GM19467 (cell line): ENCODE results near the gene FURIN.
A peak's percentile ranks its signal among the peaks of the same experiment; 100 is the strongest.
"Not testable (repeated sequence)": the region's sequence is repeated elsewhere in the genome, so short reads cannot be mapped to it uniquely, and the experiment has no call there.

Source experiments
- ATAC-seq: cut with Tn5 transposase; IDR thresholded peaks from one replicate; pipeline ENCODE4 v1.9.1; 2021; ENCODE audit warnings: mild to moderate bottlenecking, moderate library complexity; ENCODE audit not compliant: unreplicated experiment

The FURIN gene

GRCh38 chr15:90901175-90902039, 33.0 kb downstream of the FURIN start:
- no peak for ATAC-seq

GRCh38 chr15:90902040-90902839, 33.9 kb downstream of the FURIN start:
- ATAC-seq, result peak; percentile 61

GRCh38 chr15:90902840-90903732, 34.7 kb downstream of the FURIN start, which contains the start of gene MAN2A2:
MAN2A2 (plus strand) TSS chr15:90903302; CDS start chr15:90904208, 906 bp downstream.
- peak; percentile 44 for ATAC-seq

GRCh38 chr15:90903733-90904536, 35.5 kb downstream of the FURIN start:
- no peak for ATAC-seq

- no peak for ATAC-seq
Measured at GRCh38 chr15:90904746-90905145, 36.4 kb downstream of the FURIN start.

GRCh38 chr15:90905306-90906180, 37.2 kb downstream of the FURIN start:
- ATAC-seq, result no peak

- no peak for ATAC-seq
Measured at GRCh38 chr15:90906181-90906849, 37.9 kb downstream of the FURIN start.

- ATAC-seq, result no peak
Measured at GRCh38 chr15:90907051-90907660, 38.8 kb downstream of the FURIN start.

- ATAC-seq, result no peak
Measured at GRCh38 chr15:90907838-90908507, 39.6 kb downstream of the FURIN start.

GRCh38 chr15:90909449-90909848, 41.1 kb downstream of the FURIN start:
- not testable (repeated sequence) for ATAC-seq

- ATAC-seq, result no peak
Measured at GRCh38 chr15:90909976-90910375, 41.6 kb downstream of the FURIN start.

GRCh38 chr15:90910441-90911301, 42.3 kb downstream of the FURIN start:
- no peak for ATAC-seq

GRCh38 chr15:90911302-90911623, 42.9 kb downstream of the FURIN start:
- no peak for ATAC-seq

GRCh38 chr15:90911906-90912769, 43.8 kb downstream of the FURIN start:
- no peak for ATAC-seq

GRCh38 chr15:90912770-90913075, 44.3 kb downstream of the FURIN start:
- no peak for ATAC-seq

GRCh38 chr15:90913398-90913944, 45.1 kb downstream of the FURIN start:
- ATAC-seq, result no peak
